Measurements from ENCODE around the gene SERPINA10. TPM values are rescaled to one million over a fixed set of nuclear protein-coding genes. Genes with fewer than 3 reads are reported as not detected.

Gene SERPINA10
- total and polyA plus RNA-seq, 2 donors (not counting 3 experiments of a cell fraction or from before 2014, with no cell fraction given) = not detected

DNA sequence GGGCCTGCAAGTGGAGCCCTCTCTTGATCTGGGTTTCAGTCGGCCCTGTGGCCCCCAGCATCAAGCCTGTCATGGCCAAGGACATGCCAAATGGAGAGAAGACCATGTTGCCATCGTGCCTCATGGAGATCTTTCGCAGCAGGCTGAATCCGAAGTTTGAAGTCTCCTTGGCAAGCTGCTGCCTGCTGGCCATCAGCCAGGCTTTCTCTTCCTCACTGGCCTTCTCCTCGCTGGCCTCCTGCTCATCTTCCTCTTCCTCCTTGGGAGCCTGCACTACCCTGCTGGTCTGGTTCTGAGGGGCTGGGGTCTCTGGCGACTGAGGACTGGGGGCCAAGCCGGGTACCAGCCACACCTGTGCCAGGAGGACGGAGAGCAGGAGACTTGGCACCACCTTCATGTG lies 2.9 kb downstream of the SERPINA10 start:
- DNase-seq (ENCODE audit: low read depth, low spot score) (no peak), FAIRE-seq (no peak)
- Histone ChIP-seq H3K27me3 (ENCODE audit: control insufficient read depth in 2 of 2, insufficient read depth in 2 of 2, low read length in 2 of 2) (no peaks in the 10 kb centered on the region), H3K4me1 (ENCODE audit: control insufficient read depth, extremely low read depth, insufficient read depth, low read length) (no peaks in the 10 kb centered on the region), H3K9me3 (replicated peaks; ENCODE audit: control insufficient read depth, insufficient read depth, low read length) (no peaks in the 10 kb centered on the region), H3K9ac (replicated peaks; ENCODE audit: extremely low read depth, insufficient read depth, low read length) (no peak overlapping the region), H3K36me3 (ENCODE audit: control insufficient read depth in 2 of 2, extremely low read depth in 1 of 2, insufficient read depth in 2 of 2, low read length in 2 of 2) (no peaks in the 10 kb centered on the region), H3K4me2 (ENCODE audit: insufficient read depth, low read length) (no peak overlapping the region), H3K27ac (ENCODE audit: insufficient read depth, low read depth, low read length) (no peak overlapping the region), H3K9me1 (replicated peaks; ENCODE audit: control insufficient read depth, extremely low read depth, insufficient read depth, low read length) (no peaks in the 10 kb centered on the region), H3K79me2 (ENCODE audit: control insufficient read depth, insufficient read depth, low read length) (no peaks in the 10 kb centered on the region), H4K20me1 (replicated peaks; ENCODE audit: control insufficient read depth, extremely low read depth, insufficient read depth, low read length) (no peaks in the 10 kb centered on the region), H2AFZ (ENCODE audit: low read depth, low read length) (no peak overlapping the region), H3K4me3 (replicated peaks in 1 of 3; ENCODE audit: insufficient read depth in 1 of 3, low read depth in 1 of 3, low read length in 3 of 3) (no peak overlapping the region)
- dilution Hi-C loops (cut with MboI; ENCODE audit: extremely low pct_ligation_motif_present, low sequenced_read_pairs) = no loop called here
- ChIA-PET CTCF (no interaction called here), POLR2A (no interaction called here)
- TF ChIP-seq, protein P1, sequence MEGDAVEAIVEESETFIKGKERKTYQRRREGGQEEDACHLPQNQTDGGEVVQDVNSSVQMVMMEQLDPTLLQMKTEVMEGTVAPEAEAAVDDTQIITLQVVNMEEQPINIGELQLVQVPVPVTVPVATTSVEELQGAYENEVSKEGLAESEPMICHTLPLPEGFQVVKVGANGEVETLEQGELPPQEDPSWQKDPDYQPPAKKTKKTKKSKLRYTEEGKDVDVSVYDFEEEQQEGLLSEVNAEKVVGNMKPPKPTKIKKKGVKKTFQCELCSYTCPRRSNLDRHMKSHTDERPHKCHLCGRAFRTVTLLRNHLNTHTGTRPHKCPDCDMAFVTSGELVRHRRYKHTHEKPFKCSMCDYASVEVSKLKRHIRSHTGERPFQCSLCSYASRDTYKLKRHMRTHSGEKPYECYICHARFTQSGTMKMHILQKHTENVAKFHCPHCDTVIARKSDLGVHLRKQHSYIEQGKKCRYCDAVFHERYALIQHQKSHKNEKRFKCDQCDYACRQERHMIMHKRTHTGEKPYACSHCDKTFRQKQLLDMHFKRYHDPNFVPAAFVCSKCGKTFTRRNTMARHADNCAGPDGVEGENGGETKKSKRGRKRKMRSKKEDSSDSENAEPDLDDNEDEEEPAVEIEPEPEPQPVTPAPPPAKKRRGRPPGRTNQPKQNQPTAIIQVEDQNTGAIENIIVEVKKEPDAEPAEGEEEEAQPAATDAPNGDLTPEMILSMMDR (IDR thresholded peaks at IDR 0.05; ENCODE audit: extremely low read depth in 1 of 2, insufficient read depth in 1 of 2, low read depth in 1 of 2, low read length in 2 of 2) = no peak
- TF ChIP-seq GATA2 (IDR thresholded peaks at IDR 0.05; ENCODE audit: insufficient read depth, insufficient read length, low read depth, low read length) = no peak
- TF ChIP-seq EZH2 (IDR thresholded peaks at IDR 0.05; ENCODE audit: borderline replicate concordance, low read depth, low read length, severe bottlenecking) = no peak
- TF ChIP-seq POLR2AphosphoS5 (IDR thresholded peaks at IDR 0.05; ENCODE audit: insufficient read depth, low read depth, low read length) = no peak
- TF ChIP-seq MYC (IDR thresholded peaks at IDR 0.05; ENCODE audit: low read depth, low read length) = no peak
- TF ChIP-seq POLR2A (IDR thresholded peaks at IDR 0.05; ENCODE audit: low read depth, low read length) = no peak
- TF ChIP-seq, protein P2, sequence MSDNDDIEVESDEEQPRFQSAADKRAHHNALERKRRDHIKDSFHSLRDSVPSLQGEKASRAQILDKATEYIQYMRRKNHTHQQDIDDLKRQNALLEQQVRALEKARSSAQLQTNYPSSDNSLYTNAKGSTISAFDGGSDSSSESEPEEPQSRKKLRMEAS (IDR thresholded peaks at IDR 0.05; ENCODE audit: insufficient read depth, insufficient read length) = no peak
- no peak for TF ChIP-seq FOS (IDR thresholded peaks at IDR 0.05; ENCODE audit: borderline replicate concordance, insufficient read depth, low read length)
- no peak for TF ChIP-seq JUN (IDR thresholded peaks at IDR 0.05; ENCODE audit: borderline replicate concordance, insufficient read depth, insufficient read length, low read depth)
- BruUV-seq (replicated peaks) = no TSS peak
- intact Hi-C loops (cut with micrococcal nuclease) = no loop called here

Data from endothelial cell of umbilical vein (primary cell).